Measurements from ENCODE around the gene CLTCL1. TPM values are rescaled to one million over a fixed set of nuclear protein-coding genes. Genes with fewer than 3 reads are reported as not detected.

Gene CLTCL1
- total and polyA plus RNA-seq, 9 of the 15 experiments (the other 6 are each of a cell fraction or from before 2014, with no cell fraction given), result 1.1 to 11.7 (median 5.0) TPM

DNA sequence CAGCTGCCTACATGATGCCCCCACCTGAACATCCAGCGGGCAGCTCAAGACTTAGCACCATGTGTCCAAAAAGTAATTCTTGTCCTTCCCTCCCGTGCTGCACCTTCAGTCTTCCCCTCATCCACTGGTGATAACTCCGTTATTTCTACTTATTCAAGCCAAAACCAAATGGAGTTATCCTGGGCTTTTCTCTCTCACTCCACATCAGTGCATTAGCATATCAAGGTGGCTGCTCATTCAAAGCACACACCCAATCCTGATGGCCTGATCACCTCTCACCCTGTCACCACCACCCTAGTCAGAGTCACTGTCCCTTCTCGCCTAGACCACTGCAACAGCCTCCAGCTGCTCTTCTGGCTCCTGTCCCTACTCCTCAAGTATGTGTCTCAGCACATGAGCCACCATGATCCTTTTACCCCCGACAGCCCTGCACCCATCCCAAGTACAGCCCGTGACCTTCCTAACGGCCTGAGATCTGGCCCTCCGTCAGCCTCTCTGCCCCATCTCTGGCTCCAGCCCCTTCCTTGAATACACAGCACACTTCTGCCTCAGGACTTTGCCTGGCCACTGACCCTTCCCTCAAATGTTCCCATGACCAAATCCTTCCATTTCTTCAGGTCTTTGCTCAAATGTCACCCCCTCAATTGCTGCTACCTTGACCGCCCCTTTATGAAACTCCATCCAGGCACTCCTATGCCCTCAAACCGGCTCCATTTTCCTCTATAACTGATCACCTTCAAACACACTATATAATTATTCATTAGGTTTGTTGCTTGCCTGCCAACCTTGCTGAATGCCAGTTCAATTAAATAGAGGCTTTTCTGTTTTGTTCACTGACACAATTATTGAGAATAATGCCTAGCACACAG is 93.3 kb downstream of the CLTCL1 start:
- Histone ChIP-seq H3K4me1 (replicated peaks in 1 of 2; ENCODE audit: control insufficient read depth in 2 of 2, insufficient read depth in 2 of 2, low read length in 2 of 2) (peaks cover 14 to 20% of the 10 kb centered on the region in 2 experiments), H3K4me3 (no peak overlapping the region), H3K4me2 (ENCODE audit: insufficient read depth, low read length) (no peak overlapping the region), H3K9me3 (replicated peaks; ENCODE audit: control insufficient read depth, insufficient read depth, low read depth, low read length) (peaks cover 5% of the 10 kb centered on the region), H2AFZ (ENCODE audit: low read depth, low read length) (no peak overlapping the region), H3K9ac (ENCODE audit: insufficient read depth in 1 of 2, low read depth in 2 of 2, low read length in 2 of 2) (no peak overlapping the region), H3K27ac (ENCODE audit: extremely low read depth, low read depth, low read length) (no peak overlapping the region), H3K9me1 (ENCODE audit: control insufficient read depth, insufficient read depth, low read length) (peaks cover 3% of the 10 kb centered on the region), H3K36me3 (ENCODE audit: control insufficient read depth, insufficient read depth, low read length) (no peaks in the 10 kb centered on the region), H4K20me1 (replicated peaks; ENCODE audit: control insufficient read depth, insufficient read depth, low read length) (no peaks in the 10 kb centered on the region; the same call in 1 of the 2 replicates), H3K79me2 (ENCODE audit: control insufficient read depth, insufficient read depth, low read length) (no peaks in the 10 kb centered on the region), H3K27me3 (ENCODE audit: control insufficient read depth in 2 of 2, insufficient read depth in 2 of 2, low read length in 2 of 2) (peaks cover 57 to 80% of the 10 kb centered on the region in 2 experiments)
- POLR2A ChIA-PET, result interaction anchor here (0.6 to 10.0 kb wide), 7 partner anchors 11 to 433 kb away, joined by 3 to 191 read pairs (median 4); partner anchors contain the start of gene SLC25A1
- WGBS (ENCODE audit: insufficient coverage, low coverage, missing lambda C conversion rate), result 11% methylated on average over 10 of the region's 10 CpGs
- BruUV-seq (replicated peaks), result no TSS peak
- in situ Hi-C loops (cut with MboI) (no loop called here), intact Hi-C loops (cut with micrococcal nuclease) (no loop called here)
- no peak for DNase-seq (ENCODE audit: extremely low read depth in 1 of 4, low spot score in 3 of 4)
- FAIRE-seq, result no peak
- ATAC-seq, result no peak
- CTCF ChIA-PET (ENCODE audit: low intra/inter-chr PET ratio), result no interaction called here
- TF ChIP-seq OTX1 (CRISPR knock-in tag; IDR thresholded peaks at IDR 0.05) (0 out of 2 replicates have a peak, but pooled peaks have one; percentile 14), EZH2 (IDR thresholded peaks at IDR 0.05; ENCODE audit: borderline replicate concordance, low read depth, low read length) (peak; percentile 79; the same call in 1 of the 2 replicates), IRF2 (CRISPR knock-in tag; IDR thresholded peaks at IDR 0.05) (peak; percentile 89; the same call in 1 of the 2 replicates), SMARCC2 (IDR thresholded peaks at IDR 0.05; ENCODE audit: low read depth) (no peak), STAG1 (CRISPR knock-in tag; IDR thresholded peaks at IDR 0.05; ENCODE audit: borderline replicate concordance) (0 out of 2 replicates have a peak, but pooled peaks have one; percentile 27), FOSL1 (tag; conservative IDR thresholded peaks at IDR 0.05) (no peak), MYBL2 (IDR thresholded peaks at IDR 0.05; ENCODE audit: low read depth) (no peak), MYBL2 (CRISPR knock-in tag; IDR thresholded peaks at IDR 0.05; ENCODE audit: borderline replicate concordance) (0 out of 2 replicates have a peak, but pooled peaks have one; percentile 52), ZNF431 (CRISPR knock-in tag; IDR thresholded peaks at IDR 0.05) (0 out of 2 replicates have a peak, but pooled peaks have one; percentile 55), GTF2F1 (IDR thresholded peaks at IDR 0.05; ENCODE audit: low read depth, low read length) (0 out of 2 replicates have a peak, but pooled peaks have one; percentile 25), MCM3 (IDR thresholded peaks at IDR 0.05) (no peak)
- TF ChIP-seq, protein P1, sequence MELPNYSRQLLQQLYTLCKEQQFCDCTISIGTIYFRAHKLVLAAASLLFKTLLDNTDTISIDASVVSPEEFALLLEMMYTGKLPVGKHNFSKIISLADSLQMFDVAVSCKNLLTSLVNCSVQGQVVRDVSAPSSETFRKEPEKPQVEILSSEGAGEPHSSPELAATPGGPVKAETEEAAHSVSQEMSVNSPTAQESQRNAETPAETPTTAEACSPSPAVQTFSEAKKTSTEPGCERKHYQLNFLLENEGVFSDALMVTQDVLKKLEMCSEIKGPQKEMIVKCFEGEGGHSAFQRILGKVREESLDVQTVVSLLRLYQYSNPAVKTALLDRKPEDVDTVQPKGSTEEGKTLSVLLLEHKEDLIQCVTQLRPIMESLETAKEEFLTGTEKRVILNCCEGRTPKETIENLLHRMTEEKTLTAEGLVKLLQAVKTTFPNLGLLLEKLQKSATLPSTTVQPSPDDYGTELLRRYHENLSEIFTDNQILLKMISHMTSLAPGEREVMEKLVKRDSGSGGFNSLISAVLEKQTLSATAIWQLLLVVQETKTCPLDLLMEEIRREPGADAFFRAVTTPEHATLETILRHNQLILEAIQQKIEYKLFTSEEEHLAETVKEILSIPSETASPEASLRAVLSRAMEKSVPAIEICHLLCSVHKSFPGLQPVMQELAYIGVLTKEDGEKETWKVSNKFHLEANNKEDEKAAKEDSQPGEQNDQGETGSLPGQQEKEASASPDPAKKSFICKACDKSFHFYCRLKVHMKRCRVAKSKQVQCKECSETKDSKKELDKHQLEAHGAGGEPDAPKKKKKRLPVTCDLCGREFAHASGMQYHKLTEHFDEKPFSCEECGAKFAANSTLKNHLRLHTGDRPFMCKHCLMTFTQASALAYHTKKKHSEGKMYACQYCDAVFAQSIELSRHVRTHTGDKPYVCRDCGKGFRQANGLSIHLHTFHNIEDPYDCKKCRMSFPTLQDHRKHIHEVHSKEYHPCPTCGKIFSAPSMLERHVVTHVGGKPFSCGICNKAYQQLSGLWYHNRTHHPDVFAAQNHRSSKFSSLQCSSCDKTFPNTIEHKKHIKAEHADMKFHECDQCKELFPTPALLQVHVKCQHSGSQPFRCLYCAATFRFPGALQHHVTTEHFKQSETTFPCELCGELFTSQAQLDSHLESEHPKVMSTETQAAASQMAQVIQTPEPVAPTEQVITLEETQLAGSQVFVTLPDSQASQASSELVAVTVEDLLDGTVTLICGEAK (IDR thresholded peaks at IDR 0.05), result no peak
- TF ChIP-seq, protein P1 (CRISPR knock-in tag; IDR thresholded peaks at IDR 0.05), result 0 out of 2 replicates have a peak, but pooled peaks have one; percentile 7
